Activated CD8-positive, alpha-beta memory T cell treated with anti-CD3 and anti-CD28 coated beads for 24 hours (primary cell): ENCODE results near the gene ACSBG1.

Experiments
- DNase-seq: peaks from one replicate; pipeline ENCODE4 v3.0.0-alpha.2; 2020

The ACSBG1 gene

GRCh38 chr15:78129077-78129750 lies 105.2 kb downstream of the ACSBG1 start:
- DNase-seq = no peak

GRCh38 chr15:78127882-78128281 lies 106.5 kb downstream of the ACSBG1 start:
- no peak for DNase-seq

GRCh38 chr15:78125267-78125666 lies 109.1 kb downstream of the ACSBG1 start:
- DNase-seq = no peak

- DNase-seq = no peak
Measured at GRCh38 chr15:78120523-78120922, 113.8 kb downstream of the ACSBG1 start.
